ENCODE measurements around the gene TMEM119. TPM values are rescaled to one million over a fixed set of nuclear protein-coding genes. Genes with fewer than 3 reads are reported as not detected.

Gene TMEM119
- total and polyA plus RNA-seq, 2 of the 8 experiments (the other 6 are each of a cell fraction or from before 2014, with no cell fraction given), result 0.35 to 0.61 TPM

DNA sequence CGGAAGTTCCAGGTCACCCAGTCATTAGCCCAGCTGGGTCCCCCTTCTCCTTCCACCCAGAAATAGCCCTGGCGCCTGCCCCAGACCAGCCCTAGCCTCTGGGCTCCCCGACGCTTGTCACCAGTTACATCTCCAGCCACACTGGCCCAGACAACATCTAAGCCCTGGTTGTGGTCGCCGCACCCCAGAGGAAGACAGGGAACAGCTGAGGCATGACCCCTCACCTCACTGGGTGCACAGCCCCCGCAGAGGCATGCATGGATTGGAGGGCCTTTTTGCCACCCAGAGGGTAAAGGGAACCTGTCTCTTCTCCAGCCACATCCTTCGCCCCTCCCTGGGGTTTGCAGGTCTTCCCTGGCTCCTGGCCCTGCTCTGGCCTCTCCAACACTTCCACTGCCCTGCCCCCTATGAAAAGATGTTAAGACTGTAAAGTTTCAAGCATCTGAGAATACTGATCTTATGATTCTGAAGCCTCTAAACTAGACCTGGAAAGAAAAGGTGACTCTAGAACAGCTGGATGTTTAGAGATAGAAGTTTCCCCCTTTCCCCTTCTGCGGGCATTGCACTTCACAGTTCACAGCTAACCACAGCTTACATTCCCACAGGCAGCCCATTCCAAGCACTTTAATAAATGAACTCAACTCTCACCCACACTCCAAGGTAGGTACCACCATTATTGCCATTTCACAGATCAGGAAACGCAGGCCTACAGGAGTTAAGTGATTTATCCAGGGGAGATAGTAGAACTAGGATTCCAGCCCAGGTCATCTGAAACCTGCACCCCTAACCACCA, 14.7 kb downstream of the TMEM119 start (continued):
- TF ChIP-seq FOSL1 (IDR thresholded peaks at IDR 0.05; ENCODE audit: insufficient read depth, low read depth, low read length), result no peak
